ENCODE data around the gene MRPL34.

MRPL34 gene

GRCh38 chr19:17309965-17310461 lies 4.3 kb downstream of the MRPL34 start:
- peak in 1 of 3 donors; percentile 20 for DNase-seq

DNA sequence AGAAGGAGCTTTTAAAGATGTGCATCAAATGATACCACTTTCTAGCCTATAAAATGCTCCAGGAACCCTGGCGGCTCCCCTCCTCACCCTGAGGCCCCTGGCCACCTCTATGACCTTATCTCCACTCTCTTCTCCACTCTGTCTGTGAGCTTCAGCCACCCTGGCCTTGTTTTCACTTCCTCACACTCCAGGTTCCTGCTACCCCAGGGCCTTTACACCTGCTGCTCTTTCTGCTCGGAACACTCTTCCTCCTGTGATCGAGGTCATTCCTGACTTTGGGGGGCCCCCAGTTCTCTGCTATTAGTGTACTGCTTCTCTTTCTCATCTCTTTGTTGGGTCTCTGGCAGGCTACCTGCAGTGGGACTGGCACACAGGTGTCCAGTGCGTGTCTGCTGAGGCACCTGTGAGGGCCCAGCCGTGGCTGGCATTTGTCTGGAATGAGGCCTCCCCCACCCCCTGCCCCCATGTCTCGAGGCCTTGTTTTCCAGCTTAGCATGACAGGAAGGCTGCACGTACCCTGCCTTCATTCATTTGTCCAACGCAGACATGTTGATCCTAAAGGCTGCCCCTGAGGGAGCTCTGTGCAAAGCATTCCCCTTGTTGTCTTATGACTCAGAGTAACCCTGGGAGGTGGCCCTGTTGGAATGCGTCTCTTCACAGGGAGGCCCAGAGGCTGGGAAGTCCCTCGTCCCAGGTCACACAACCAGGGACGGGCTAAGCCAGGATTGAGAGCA lies 6.0 kb downstream of the MRPL34 start:
- DNase-seq: no peak

- no peak for DNase-seq
Observed at GRCh38 chr19:17312189-17313113, 6.8 kb downstream of the MRPL34 start.

DNA sequence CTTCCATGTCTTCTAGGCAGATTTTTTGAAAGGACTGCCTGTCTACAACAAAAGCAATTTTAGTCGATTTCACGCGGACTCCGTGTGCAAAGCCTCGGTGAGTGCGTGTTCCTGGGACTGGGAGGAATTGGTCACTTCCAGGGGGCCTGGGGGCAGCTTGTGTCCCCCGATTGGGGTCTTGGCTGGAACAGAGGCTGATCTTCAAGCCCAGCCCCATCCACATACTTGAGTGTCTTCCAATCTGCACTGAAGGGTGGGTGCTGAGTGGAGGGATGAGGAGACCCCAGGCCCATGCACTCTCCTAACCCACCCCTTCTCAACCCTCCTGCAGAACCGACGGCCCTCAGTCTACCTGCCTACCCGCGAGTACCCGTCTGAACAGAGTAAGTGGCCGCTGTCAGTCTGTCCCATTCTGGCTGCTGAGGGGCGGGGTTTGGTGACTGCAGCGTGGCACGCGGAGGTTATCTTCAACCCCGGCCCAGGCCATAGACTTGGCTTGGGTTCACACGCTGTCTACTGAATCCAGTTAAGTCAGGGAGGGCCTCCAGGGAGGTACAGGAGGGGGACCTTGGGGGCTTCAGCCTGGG lies 8.4 kb downstream of the MRPL34 start:
- DNase-seq: no peak

DNA sequence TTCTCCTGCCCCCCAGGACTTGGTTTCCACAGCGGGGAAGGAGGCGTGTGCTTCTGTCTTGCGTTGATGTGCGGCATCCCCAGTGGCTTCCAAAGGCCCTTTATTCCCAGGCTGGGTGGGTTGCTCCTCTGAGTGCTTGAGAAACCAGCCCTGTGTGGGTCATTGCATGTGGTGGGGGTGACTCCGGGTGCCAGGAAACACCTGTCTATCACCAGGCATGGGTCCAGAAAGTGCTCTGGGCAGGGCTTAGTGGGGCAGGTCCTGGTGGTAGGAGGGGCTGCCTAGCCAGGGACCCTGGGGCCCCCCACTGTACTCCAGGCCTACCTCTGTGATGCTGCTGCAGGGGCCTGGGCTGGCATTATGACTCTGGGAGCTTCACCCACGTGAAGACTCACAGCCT lies 13.3 kb downstream of the MRPL34 start:
- DNase-seq: no peak

DNA sequence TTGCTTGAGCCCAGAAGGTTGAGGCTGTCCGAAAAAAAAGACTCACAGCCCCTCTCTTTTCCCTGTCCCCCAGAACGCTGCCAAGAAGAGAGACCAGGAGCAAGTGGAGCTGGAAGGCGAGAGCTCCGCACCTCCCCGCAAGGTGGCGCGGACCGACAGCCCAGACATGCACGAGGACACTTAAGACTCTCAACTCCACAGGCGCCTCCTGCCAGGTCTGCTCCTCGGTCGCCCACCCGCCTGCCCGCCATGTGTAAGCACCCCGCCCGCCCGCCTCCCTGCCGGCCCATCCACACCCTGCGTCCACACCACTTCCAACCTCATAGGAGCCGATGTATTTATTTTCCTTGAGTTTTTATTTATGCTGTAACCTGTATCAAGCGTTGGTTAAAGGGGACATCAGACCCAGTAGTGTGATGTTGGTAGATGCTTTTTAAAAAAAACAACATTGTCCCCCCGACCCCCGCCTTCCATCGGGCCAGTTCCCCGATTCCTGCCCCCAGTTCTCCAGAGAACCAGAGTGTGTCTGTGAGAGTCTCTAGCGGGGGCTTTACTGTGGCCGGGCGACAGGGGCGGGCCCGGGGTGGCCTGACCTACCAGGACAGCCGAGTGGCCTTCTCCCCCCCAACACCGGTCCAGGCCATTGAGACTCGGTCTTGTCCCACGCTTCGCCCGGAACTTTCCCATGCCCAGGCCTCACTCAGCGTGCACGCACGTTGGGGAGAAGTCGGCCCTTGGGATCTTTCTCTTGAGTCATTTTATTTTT lies 14.0 kb downstream of the MRPL34 start:
- no peak for DNase-seq

- no peak for DNase-seq
Observed at GRCh38 chr19:17320435-17320834, 14.8 kb downstream of the MRPL34 start.

DNA sequence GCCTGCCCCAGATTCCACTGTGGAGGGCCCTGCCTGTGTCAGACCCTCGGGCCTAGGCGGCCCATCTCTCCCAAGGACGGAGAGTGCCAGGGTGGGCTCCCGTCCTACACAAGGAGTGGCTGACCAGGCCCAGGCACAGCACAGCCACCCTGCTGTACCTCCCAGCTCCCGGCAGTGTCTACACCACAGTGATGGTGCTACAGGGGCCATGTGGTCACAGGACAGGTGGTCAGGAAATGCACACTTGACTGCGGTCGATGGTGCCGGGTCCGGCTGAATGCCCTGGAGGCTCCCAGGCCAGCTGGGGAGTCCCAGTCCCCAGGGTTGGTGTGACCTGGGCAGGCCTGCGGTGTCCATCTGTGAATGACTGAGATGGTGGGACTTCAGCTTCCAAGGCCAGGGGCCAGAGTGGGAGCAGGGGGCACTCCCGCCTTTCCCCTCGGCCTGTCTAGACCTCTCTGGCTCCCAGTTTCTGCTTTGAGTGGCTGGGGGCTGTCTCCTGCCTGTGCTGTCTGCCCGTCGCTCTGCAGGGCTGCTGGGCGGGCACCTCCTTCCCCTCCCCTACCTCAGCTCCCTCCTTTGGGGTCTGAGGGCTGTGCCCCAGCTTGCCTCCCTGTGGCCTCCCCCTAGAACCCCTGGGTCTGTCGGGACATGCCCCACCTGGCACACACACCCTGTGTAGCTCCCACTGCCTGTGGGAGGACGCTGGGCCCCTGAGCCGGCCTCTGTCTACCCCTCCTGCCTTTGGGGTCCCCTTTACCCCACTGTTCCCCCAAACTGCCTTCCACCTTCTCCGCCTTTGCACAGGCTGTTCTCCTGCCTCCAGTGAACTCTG lies 16.2 kb downstream of the MRPL34 start:
- no peak for DNase-seq

GRCh38 chr19:17322854-17323253 lies 17.2 kb downstream of the MRPL34 start:
- DNase-seq: no peak

GRCh38 chr19:17323300-17323963 lies 17.8 kb downstream of the MRPL34 start:
- peak in 1 of 3 donors; percentile 26 for DNase-seq

- peak; percentile 34 to 65 (median 52) for DNase-seq
Observed at GRCh38 chr19:17323964-17324332, 18.3 kb downstream of the MRPL34 start.

DNA sequence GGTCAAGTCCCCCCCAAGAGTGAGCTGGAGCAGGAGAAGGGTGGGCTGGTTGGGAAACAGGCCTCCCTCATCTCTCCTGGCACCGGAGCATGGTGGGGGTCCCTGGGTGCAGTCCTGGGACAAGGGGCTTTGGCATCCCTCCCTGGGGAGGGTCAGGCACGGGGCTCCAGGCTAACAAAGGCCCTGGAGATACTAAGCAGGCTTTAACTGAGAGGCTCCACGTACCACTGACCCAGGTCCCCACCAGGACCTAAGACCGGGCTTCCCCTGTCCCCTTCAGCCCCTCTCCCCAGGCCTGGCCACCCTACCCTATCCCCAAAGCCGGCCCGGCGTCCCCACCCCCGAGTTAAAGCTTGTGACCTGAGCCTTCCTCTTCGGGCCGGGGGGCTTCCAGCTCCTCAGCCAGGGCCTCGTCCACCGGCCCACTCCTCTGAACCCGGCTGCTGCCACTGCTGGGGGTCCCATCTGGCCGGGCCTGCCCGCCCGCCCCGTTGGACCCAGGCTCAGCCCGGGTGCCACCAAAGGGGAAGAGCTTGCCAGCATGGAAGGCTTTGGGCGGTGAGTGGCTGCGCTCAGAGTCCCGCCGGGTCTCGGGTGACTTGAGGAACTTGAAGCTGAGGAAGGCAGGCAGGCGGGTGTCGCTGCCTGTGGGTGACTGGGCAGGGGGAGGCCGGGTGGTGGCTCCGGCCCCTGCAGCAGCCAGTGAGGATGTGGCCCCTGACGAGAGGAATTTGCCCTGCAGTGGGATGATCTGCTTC lies 18.9 kb downstream of the MRPL34 start:
- no peak for DNase-seq

DNA sequence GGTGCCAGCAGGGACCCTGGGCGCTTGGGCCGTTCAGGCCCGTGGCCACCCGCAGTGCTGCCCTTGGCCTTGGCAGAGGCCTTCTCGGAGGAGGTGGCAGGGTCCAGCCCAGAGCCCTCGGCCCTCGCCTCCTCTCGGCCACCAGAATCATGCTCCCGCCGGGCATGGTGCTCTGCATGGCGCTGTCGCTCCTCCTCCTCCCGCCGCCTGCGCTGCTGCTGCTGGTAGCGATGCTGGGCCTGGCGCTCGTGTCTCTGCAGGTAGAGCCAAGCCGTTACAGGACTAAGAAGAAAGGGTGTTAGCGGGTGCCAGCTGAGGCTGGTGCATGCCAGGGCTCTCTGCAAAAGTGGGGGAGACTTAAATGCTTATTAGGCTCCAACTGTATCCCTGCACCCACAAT lies 19.5 kb downstream of the MRPL34 start:
- no peak for DNase-seq

GRCh38 chr19:17325881-17326594 lies 20.4 kb downstream of the MRPL34 start:
- no peak for DNase-seq

- DNase-seq: no peak
Observed at GRCh38 chr19:17326595-17326966, 20.9 kb downstream of the MRPL34 start.

DNA sequence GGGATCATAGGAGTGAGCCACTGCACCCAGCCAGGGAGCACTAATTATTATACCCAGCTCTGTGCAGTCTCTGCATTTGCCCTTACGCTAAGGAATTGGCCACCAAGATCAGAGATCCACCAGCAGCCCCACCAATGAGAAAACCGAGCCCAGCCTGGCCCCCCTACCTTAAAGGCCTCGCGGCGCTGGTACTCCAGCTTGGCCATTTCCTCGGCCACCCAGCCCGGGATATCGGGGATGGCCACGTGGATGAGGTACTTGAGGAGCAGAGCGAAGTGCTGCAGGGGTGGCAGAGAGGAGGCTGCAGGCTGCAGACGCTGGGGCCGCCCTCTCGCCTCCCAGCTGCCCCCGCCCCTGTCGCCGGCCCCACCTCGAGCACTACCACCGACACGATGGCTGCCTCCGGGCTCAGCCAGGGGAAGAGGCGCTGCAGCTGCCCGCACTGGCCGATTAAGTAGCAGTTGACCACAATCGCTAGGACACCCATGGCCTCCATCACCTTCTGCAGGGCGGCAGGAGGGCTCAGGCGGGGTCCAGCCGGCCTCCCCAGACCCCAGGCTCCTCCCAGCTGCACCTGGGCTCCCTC lies 21.5 kb downstream of the MRPL34 start:
- DNase-seq: no peak

- DNase-seq: peak; percentile 41 to 76 (median 53)
Observed at GRCh38 chr19:17327654-17328516, 22.2 kb downstream of the MRPL34 start.
